Hepatocyte (in vitro differentiated cells): ENCODE results near the gene CD7.

Experiments
- CTCF ChIP-seq: fragments of 200-600 bp; sonication (generic); IDR thresholded peaks from 2 replicates; pipeline ENCODE4 v1.5.1; 2016; ENCODE audit warnings: antibody characterized with exemption, mild to moderate bottlenecking; ENCODE audit not compliant: poor library complexity
- EZH2 ChIP-seq: fragments of 200-600 bp; sonication (generic); IDR thresholded peaks from 2 replicates; pipeline ENCODE4 v1.6.1; 2016; ENCODE audit warnings: antibody characterized with exemption, mild to moderate bottlenecking, borderline replicate concordance
- EZH2phosphoT487 ChIP-seq: fragments of 200-600 bp; sonication (generic); IDR thresholded peaks from one replicate; pipeline ENCODE4 v1.6.1; 2018; ENCODE audit warnings: antibody characterized with exemption, mild to moderate bottlenecking, low read depth, moderate library complexity; ENCODE audit not compliant: unreplicated experiment, severe bottlenecking

DNA sequence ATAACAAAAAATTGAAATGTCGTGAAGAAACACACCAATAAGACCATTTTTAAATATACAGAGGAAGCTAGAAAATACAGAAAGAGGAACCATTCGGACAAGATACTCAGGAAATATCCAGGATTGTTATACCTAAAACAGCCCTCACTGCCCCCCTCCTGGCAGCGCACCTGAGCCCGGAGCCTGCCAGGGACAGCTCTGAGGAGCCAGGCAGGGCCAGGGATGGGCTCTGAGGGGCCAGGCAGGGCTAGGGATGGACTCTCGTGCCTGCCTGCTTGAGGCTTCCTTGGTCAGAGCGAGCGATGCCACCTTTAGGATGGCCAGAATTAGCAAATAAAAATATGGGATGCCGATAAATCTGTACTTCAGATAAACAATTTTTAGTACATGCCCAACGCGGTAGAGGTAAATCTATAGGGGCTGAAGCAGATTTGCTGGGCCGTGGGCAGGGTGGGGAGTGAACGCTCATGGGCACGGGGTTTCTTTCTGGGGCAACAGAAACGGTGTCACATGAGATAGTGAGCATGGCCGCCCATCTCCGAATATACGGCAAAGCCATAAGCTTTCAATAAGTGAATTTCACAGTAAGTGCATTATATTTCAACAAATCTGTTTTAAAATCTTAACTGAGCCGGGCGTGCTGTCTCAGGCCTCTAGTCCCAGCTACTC lies 25.7 kb downstream of the CD7 start:
- TF ChIP-seq CTCF (no peak), EZH2phosphoT487 (no peak), EZH2 (no peak)
